ENCODE measurements around the gene CWC27.
A peak's percentile ranks its signal among the peaks of the same experiment; 100 is the strongest.
"Not testable (repeated sequence)": the region's sequence is repeated elsewhere in the genome, so short reads cannot be mapped to it uniquely, and the experiment has no call there.

CWC27 gene

DNA sequence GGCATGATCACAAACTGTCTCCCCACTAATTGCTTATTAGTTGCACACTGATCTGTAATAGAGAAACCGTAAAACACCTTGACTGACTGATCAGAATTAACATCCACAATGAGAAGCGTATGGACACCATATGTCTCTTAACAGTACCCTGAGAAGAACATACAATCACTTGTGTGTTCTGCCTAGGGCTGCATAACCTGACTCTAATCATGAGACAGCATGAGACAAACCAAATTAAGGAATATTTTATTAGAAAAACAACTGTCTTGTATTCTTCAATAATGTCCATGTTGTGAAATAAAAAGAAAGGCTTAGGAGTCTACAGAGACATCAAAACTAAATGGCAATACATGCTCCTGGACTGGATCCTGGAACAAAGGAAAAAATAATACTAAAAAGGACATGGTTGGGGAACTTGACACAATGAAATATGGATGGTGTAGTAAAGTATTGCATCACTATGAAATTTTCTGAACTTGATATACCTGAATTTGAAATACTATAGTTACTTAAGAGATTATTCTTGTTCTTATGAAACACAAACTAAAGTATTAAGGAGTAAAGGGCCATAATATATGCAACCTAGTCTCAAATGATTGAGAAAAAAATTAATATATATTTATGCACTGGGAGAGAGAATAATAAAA lies 162.1 kb downstream of the CWC27 start:
- DNase-seq = no peak

DNA sequence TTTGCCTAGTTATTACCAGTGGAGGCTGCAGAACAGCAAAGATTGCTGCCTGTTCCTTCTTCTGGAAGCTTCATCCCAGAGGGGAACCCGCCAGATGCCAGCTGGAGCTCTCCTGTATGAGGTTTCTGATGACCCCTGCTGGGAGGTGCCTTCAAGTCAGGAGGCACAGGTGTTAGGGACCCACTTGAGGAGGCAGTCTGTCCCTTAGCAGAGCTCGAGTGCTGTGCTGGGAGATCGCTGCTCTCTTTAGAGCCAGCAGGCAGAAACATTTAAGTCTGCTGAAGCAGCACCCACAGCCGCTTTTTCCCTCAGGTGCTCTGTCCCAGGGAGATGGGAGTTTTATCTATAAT lies 170.7 kb downstream of the CWC27 start:
- DNase-seq = not testable (repeated sequence)

DNA sequence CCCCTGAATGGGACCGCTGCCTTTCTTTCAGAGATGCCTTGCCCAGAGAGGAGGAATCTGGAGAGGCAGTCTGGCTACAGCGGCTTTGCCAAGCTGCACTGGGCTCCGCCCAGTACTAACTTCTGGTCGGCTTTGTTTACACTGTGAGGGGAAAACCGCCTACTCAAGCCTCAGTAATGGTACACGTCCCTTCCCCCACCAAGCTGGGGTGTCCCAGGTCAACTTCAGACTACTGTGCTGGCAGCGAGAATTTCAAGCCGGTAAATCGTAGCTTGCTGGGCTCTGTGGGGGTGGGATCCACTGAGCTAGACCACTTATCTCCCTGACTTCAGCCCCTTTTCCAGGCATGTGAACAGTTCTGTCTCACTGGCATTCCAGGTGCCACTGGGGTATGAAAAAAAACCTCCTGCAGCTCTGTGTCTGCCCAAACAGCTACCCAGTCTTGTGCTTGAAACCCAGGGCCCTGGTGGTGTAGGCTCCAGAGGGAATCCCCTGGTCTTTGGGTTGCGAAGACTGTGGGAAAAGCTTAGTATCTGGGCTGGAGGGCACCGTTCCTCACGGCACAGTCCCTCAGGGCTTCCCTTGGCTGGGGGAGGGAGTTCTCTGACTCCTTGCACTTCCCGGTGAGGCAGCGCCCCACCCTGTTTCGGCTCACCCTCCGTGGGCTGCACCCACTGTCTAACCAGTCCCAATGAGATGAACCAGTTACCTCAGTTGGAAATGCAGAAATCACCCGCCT lies 171.2 kb downstream of the CWC27 start:
- no peak for DNase-seq

- no peak for DNase-seq
Observed at GRCh38 chr5:64942460-64942859, 173.7 kb downstream of the CWC27 start.

- DNase-seq = no peak
Observed at GRCh38 chr5:64944868-64945267, 176.1 kb downstream of the CWC27 start.

- DNase-seq = peak; percentile 59
Observed at GRCh38 chr5:64947031-64947430, 178.3 kb downstream of the CWC27 start.

GRCh38 chr5:64947801-64948200 lies 179.1 kb downstream of the CWC27 start:
- DNase-seq = no peak

DNA sequence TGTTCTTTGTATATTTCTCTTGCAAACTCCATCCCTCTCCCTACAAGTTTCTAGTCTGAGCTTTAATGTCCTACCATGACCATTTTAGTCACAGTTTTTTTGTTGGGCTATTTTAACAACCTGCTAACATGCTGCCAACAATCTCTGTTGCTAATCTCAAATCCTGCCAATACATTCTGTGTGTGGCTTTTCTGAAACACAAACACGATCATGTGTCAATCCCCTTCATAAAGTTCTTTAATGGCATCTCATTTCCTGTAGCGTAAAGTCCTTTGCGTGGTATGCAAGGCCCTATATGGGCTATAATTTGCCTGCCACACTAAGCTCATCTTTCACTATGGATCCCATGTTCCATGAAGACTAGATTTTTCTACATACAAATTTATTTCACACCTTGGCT lies 180.6 kb downstream of the CWC27 start:
- DNase-seq = no peak

GRCh38 chr5:64952951-64953673 lies 184.4 kb downstream of the CWC27 start:
- DNase-seq = peak; percentile 38

DNA sequence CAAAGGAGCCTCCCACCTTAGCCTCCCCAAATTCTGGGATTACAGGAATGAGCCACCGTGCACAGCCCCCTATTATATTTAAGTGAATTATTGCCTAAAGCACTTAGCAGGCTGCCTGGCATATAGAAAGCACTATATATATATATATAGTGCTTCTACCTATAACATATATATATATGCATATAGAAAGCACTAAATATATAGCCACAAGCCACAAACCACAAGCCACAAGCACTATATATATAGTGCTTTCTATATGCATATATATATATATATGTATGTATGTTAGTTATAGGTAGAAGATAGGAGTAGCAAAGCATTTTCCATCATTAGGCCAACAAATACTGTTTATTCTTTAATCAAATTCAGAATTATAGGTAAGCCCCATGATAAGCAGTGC lies 185.8 kb downstream of the CWC27 start:
- no peak for DNase-seq

DNA sequence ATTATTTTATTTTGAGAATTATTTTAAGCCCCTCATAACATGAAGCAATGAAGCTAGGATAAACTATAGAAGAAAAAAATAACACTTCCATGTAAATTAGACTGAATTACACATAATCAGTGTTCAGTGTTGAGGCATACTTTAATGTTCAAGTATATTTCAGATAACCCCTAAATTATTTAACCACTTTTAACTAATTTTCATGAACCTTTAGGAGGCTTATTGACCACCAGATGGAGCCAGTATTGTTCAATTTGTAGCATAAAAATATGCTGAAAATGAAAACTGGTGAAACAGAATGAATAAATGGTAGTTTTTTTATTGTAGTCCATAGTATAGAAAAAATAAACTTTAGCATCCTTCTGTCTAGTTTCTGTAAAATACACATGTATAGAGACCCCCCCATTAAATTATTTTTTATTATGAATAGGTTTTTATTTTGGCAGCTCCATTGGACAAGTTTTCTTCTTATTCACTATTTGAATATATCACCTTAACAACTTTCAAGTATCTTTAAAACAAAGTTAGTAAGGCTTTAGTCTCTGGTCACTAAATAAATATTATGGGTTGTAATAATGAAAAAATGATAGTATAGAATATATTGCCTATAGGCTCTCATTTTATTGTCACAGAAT lies 190.1 kb downstream of the CWC27 start:
- peak; percentile 72 for DNase-seq

DNA sequence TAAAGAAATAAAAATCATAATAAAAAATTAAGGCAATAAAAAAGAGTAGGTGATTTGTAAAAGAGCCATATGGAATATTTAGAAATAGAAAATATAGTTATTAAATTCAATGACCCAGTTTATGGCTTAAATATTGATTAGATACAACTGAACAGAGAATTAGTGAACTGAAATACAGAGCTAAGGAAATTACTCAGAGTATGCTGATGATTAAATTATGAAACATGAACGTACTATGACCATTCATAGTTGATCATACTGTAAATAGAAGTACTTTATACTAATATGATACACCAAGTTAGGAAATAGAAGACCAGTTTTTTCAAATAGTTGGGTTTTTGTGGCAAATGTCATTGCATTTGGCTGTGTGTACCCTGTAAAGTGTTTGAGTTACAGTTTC lies 194.5 kb downstream of the CWC27 start:
- DNase-seq = no peak

DNA sequence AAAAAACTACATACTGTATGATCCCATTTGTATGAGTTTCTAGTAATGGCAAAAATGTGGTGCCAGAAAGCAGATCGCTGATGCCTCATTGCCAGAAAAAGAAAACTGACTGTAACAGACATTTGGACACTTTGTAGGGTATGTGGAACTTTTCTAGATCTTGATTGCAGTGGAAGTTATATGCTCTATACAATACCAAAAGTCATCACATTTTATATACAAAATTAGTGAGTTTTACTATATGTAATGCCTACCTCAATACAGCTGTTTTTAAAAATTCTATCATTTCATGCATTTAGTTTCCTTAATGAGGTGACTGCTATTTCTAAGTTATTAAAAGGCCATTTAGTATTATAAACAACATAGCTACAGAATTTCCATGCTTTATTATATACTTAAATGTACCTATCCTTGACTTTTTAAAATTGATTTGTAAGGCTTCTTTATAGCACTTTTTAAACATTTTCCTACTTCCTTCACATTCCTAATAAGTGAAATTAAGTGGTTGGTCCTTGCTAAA lies 199.9 kb downstream of the CWC27 start:
- no peak for DNase-seq

GRCh38 chr5:64969578-64969977 lies 200.8 kb downstream of the CWC27 start:
- DNase-seq = no peak

DNA sequence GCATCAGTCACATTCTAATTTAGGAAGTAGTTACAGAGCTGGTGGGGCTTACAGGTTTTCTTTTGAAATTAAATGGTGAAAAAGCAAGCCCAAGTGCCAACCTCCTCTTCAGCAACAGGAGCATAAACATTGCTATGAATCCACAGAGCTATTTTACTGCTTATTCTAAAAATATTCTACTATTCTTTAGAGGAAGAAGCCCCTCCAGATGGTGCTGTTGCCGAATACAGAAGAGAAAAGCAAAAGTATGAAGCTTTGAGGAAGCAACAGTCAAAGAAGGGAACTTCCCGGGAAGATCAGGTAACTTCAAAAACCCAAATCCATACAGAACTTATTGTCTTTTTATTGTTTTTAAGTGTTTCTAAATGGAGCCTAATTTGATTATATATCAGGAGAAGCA lies 202.8 kb downstream of the CWC27 start:
- no peak for DNase-seq

- DNase-seq = no peak
Observed at GRCh38 chr5:64971990-64972389, 203.3 kb downstream of the CWC27 start.

DNA sequence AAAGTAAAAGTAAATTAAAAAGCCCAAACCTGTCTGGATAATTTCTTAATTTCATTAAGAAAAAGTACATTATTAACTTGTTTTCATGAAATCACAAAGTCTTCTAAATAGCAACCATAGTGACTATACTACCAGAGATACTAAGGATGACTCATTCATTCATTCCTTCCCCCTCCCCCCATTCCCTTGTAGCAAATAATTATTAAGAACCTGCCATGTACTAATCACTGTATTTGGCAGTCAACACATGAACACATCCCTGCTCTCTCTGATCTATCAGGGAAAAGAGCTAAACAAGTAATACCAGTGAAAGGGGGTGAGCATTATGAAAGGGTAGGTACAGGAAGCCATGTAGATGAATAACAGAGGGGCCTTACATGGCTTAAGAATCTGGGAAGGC lies 203.9 kb downstream of the CWC27 start:
- DNase-seq = no peak

DNA sequence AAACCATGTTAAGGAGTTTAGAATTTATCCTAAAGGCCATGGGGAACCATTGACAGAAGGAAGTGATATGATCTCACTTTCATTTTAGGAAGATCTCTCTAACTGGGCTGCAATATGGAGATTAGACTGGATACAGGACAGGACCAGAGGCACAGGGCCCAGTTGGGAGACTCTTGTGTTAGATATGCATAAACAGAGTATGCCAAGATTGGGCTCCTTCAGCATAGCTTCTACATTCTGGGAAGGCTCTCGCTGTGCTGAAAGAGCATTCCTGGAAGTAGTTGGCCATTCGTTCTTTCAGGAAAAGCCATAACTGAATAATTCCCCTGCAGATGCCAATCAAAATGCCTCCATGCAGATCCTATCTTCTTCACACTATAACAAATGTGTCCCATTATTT lies 204.5 kb downstream of the CWC27 start:
- DNase-seq = no peak

GRCh38 chr5:64977779-64978178 lies 209.0 kb downstream of the CWC27 start:
- DNase-seq = no peak

- DNase-seq = no peak
Observed at GRCh38 chr5:64978546-64978945, 209.8 kb downstream of the CWC27 start.

DNA sequence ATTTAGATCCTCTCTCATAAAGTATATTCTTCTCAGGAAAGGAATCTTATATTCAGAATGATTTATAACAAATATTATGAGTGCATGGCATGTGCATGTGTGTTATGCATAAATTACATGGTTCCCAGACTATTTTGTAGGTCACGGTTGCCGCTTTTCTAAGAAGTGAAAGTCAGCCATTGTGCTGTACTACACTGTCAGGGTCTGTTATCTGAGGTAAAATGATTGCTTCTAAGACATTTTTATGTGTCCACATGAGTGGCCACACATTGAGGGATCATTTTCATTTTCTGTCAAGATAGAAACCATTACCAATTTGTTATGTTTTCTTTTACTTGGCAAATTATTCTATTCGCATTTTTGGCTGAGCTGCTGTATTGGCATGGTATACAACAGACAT lies 210.8 kb downstream of the CWC27 start:
- DNase-seq = no peak

DNA sequence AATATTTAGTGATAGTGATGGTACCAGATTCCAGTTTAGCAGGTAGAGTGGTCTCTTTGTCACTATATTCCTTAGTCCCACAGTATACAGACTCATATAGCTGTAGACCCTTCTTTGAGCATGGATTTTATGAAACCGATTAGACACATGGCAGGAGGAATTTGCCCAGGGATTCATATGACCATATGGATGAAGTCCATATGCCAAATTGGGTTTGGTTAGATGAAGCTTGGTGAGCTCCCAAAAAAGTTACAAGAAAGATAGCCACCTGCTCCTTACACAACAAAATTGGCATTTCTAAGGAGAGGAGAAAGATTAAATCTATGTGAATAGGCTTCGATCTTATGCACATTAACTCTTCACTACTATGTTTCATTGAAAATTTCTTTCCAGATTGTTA lies 211.4 kb downstream of the CWC27 start:
- DNase-seq = no peak

GRCh38 chr5:64987768-64988167 lies 219.0 kb downstream of the CWC27 start:
- DNase-seq = no peak

DNA sequence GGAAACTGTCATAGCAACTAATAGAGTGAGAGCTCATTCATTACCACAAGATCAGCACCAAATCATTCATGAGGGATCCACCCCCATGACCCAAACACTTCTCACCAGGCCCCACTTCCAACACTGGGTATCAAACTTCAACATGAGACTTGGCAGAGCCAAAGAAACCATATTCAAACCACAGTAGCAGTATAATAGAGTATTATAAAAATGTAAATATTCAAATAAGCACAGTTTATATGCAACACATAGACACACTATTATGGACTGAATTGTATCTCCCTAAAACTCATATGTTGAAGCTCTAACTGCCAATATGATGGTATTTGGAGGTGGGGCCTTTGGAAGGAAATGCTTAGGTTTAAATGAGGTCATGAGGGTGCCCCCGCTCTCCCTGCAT lies 240.5 kb downstream of the CWC27 start:
- no peak for DNase-seq
